AG10803 (cell line): ENCODE measurements around the gene PTPRD.
A peak's percentile ranks its signal among the peaks of the same experiment; 100 is the strongest.

Source experiments
- DNase-seq: peaks from one replicate; pipeline ENCODE4 v3.0.0; 2010; ENCODE audit warnings: low read depth
- H3K4me3 ChIP-seq: 2 replicates; pipeline ENCODE4 v1.5.1; 2011; ENCODE audit warnings: mild to moderate bottlenecking, low read length, control low read depth
- CTCF ChIP-seq: conservative IDR thresholded peaks from 2 replicates; pipeline ENCODE4 v1.5.1; 2011; ENCODE audit warnings: mild to moderate bottlenecking, low read length, control low read depth, inconsistent platforms

PTPRD gene

GRCh38 chr9:9396518-9396917, 1216.3 kb downstream of the PTPRD start:
- TF ChIP-seq CTCF = no peak
- H3K4me3 ChIP-seq = no peak overlapping the region
- DNase-seq = no peak

DNA sequence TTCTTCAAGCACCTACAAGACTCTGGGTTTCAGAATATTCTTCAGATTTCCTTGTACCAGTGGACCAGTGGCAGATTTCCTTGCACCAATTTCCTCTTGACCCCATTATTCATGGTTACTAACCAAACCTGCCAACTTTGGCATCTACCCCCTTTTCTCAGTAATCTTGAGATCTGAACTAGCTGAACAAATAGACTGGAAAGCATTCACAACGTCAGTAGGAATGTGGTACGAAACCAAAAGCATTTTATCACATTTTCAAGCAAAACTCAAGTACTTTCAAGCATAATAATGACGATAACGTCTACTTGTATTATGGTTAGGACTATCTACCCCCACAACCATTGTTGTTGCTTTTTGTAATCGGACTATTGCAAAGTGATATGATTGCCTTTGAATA, 1217.3 kb downstream of the PTPRD start:
- H3K4me3 ChIP-seq = no peak overlapping the region
- DNase-seq = no peak
- no peak for TF ChIP-seq CTCF

GRCh38 chr9:9392755-9393154, 1220.0 kb downstream of the PTPRD start:
- no peak overlapping the region for H3K4me3 ChIP-seq
- no peak for DNase-seq
- no peak for TF ChIP-seq CTCF

GRCh38 chr9:9389904-9390303, 1222.9 kb downstream of the PTPRD start:
- no peak for DNase-seq
- no peak overlapping the region for H3K4me3 ChIP-seq
- no peak for TF ChIP-seq CTCF

DNA sequence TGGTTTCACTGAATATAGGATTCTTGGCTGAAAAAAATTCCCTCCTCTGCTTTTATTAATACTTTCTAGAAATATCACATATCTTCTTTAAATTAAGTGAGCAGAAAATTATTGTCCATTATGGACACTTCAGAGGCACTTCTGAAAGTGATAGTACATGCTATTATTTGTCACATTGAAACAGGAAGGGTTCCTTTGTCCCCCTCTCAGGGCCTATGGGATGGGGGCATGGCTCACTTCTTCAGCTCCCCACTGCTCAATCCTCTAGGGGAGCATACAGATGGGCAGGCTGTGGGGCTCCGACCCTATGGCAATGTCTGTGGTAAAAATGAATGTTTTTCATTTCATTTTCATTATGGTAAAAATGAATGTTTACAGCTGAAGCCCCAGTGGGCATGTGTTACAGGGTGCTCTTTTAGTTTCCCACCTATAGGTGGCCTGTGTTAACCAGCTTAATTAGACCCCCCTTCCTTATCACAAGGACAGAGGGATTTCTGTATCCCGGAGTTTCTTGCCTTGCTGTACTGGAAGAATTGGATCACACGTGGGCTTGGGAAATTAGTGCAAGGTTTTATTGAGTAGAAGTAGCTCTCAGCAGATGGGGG, 1225.2 kb downstream of the PTPRD start:
- H3K4me3 ChIP-seq = no peak overlapping the region
- no peak for TF ChIP-seq CTCF
- no peak for DNase-seq

DNA sequence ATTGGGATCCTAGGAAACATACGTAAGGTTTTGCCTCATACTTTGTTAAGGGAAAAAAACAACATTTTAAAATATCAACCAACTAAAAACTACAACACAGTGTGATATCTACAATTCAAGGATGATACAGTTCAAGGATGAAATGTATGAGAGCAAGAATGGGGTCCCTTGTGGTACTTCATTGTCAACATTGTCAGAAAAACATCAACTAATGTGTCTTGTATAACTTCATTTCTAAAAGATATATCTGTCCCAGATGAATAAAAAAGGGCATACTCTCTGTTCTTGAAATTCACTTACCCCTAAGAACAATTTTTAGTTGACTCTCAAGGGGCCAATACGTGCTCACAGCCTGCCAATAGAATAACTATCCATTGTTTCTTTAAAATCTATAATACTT, 1250.5 kb downstream of the PTPRD start:
- no peak for TF ChIP-seq CTCF
- H3K4me3 ChIP-seq = no peak overlapping the region
- DNase-seq = no peak

- DNase-seq = no peak
- H3K4me3 ChIP-seq = no peak overlapping the region
- peak; percentile 23; the same call in 1 of the 2 replicates for TF ChIP-seq CTCF
These were observed 1259.8 kb downstream of the PTPRD start for GRCh38 chr9:9352877-9353481.
